ENCODE measurements around the gene GRAMD1B.
A peak's percentile ranks its signal among the peaks of the same experiment; 100 is the strongest.
"Not testable (repeated sequence)": the region's sequence is repeated elsewhere in the genome, so short reads cannot be mapped to it uniquely, and the experiment has no call there.

Gene GRAMD1B

GRCh38 chr11:123568367-123568870 lies 138.3 kb downstream of the GRAMD1B start:
- DNase-seq (ENCODE audit: low spot score) = no peak

GRCh38 chr11:123569393-123569792 lies 139.3 kb downstream of the GRAMD1B start:
- no peak for DNase-seq (ENCODE audit: low spot score)

GRCh38 chr11:123570939-123571580 lies 141.0 kb downstream of the GRAMD1B start:
- no peak for DNase-seq (ENCODE audit: low spot score)

GRCh38 chr11:123572791-123573190 lies 142.7 kb downstream of the GRAMD1B start:
- not testable (repeated sequence) for DNase-seq (ENCODE audit: low spot score)

GRCh38 chr11:123573286-123573685 lies 143.2 kb downstream of the GRAMD1B start:
- no peak for DNase-seq (ENCODE audit: low spot score)

GRCh38 chr11:123575441-123575840 lies 145.4 kb downstream of the GRAMD1B start:
- no peak for DNase-seq (ENCODE audit: low spot score)

- no peak for DNase-seq (ENCODE audit: low spot score)
Observed at GRCh38 chr11:123576082-123576481, 146.0 kb downstream of the GRAMD1B start.

- DNase-seq (ENCODE audit: low spot score) = no peak
Observed at GRCh38 chr11:123576501-123576900, 146.4 kb downstream of the GRAMD1B start.

GRCh38 chr11:123577081-123577598 lies 147.1 kb downstream of the GRAMD1B start:
- DNase-seq (ENCODE audit: low spot score) = peak; percentile 81

GRCh38 chr11:123578778-123579481 lies 148.9 kb downstream of the GRAMD1B start:
- DNase-seq (ENCODE audit: low spot score) = no peak

- no peak for DNase-seq (ENCODE audit: low spot score)
Observed at GRCh38 chr11:123579482-123579812, 149.4 kb downstream of the GRAMD1B start.

GRCh38 chr11:123580137-123580536 lies 150.1 kb downstream of the GRAMD1B start:
- DNase-seq (ENCODE audit: low spot score) = no peak

GRCh38 chr11:123580557-123581275 lies 150.6 kb downstream of the GRAMD1B start:
- DNase-seq (ENCODE audit: low spot score) = peak; percentile 83

GRCh38 chr11:123581651-123582399 lies 151.8 kb downstream of the GRAMD1B start:
- no peak for DNase-seq (ENCODE audit: low spot score)

- DNase-seq (ENCODE audit: low spot score) = no peak
Observed at GRCh38 chr11:123582992-123583504, 153.0 kb downstream of the GRAMD1B start.

- DNase-seq (ENCODE audit: low spot score) = no peak
Observed at GRCh38 chr11:123584186-123584585, 154.1 kb downstream of the GRAMD1B start.

- no peak for DNase-seq (ENCODE audit: low spot score)
Observed at GRCh38 chr11:123584737-123585136, 154.7 kb downstream of the GRAMD1B start.

- DNase-seq (ENCODE audit: low spot score) = no peak
Observed at GRCh38 chr11:123585206-123585605, 155.1 kb downstream of the GRAMD1B start.

- no peak for DNase-seq (ENCODE audit: low spot score)
Observed at GRCh38 chr11:123585706-123586105, 155.6 kb downstream of the GRAMD1B start.

- DNase-seq (ENCODE audit: low spot score) = no peak
Observed at GRCh38 chr11:123586568-123586967, 156.5 kb downstream of the GRAMD1B start.

- DNase-seq (ENCODE audit: low spot score) = no peak
Observed at GRCh38 chr11:123587044-123587443, 157.0 kb downstream of the GRAMD1B start.

GRCh38 chr11:123587559-123587958 lies 157.5 kb downstream of the GRAMD1B start:
- DNase-seq (ENCODE audit: low spot score) = no peak
